Measurements from ENCODE around the gene NAGLU. TPM values are rescaled to one million over a fixed set of nuclear protein-coding genes. Genes with fewer than 3 reads are reported as not detected.
A peak's percentile ranks its signal among the peaks of the same experiment; 100 is the strongest.

The NAGLU gene
- total and polyA plus RNA-seq, 10 of the 15 experiments (the other 5 are each of a cell fraction or from before 2014, with no cell fraction given) = 0.23 to 27.5 (median 8.9) TPM

- WGBS (ENCODE audit: insufficient coverage, insufficient replicate concordance, low lambda C conversion rate, missing lambda C conversion rate) = 55% methylated on average over 9 of the region's 9 CpGs
- TF ChIP-seq E2F8 (IDR thresholded peaks at IDR 0.05; ENCODE audit: low read depth, partially characterized antibody) (no peak), MEF2A (IDR thresholded peaks at IDR 0.05; ENCODE audit: insufficient read depth, low read depth, low read length) (no peak), POLR2AphosphoS2 (IDR thresholded peaks at IDR 0.05; ENCODE audit: low read depth, low read length) (no peak), ETV6 (conservative IDR thresholded peaks at IDR 0.05 in 1 of 2, IDR thresholded peaks at IDR 0.05 in 1 of 2; ENCODE audit: borderline replicate concordance in 1 of 2, low read depth in 1 of 2) (no peak), IKZF2 (IDR thresholded peaks at IDR 0.05) (no peak), EZH2 (IDR thresholded peaks at IDR 0.05; ENCODE audit: borderline replicate concordance, control insufficient read depth, low read depth, low read length) (no peak), IKZF1 (conservative IDR thresholded peaks at IDR 0.05) (no peak), ATF2 (IDR thresholded peaks at IDR 0.05; ENCODE audit: low read length) (no peak), YBX1 (IDR thresholded peaks at IDR 0.05) (no peak), BHLHE40 (IDR thresholded peaks at IDR 0.05; ENCODE audit: borderline replicate concordance in 1 of 2, low read depth in 2 of 2, low read length in 1 of 2) (no peak)
- RAD21 ChIA-PET (ENCODE audit: unreplicated experiment) = interaction anchor here (0.8 to 2.0 kb wide), 9 partner anchors 15 to 109 kb away, joined by 3 to 11 read pairs (median 3); no protein-coding TSS in a partner anchor
- H3K36me3 ChIP-seq (ENCODE audit: control insufficient read depth in 2 of 2, insufficient read depth in 2 of 2, low read length in 1 of 2) = peaks cover 12 to 14% of the 10 kb centered on the region in 2 experiments; a peak in 3 of 4 replicates
- in situ Hi-C loops (cut with MboI) = no loop called here
- no peaks in the 10 kb centered on the region for H4K20me1 ChIP-seq (ENCODE audit: control insufficient read depth, insufficient read depth)
- no peaks in the 10 kb centered on the region for H3K79me2 ChIP-seq (ENCODE audit: control insufficient read depth, insufficient read depth, low read length)
- POLR2A ChIA-PET = interaction anchor here (0.6 to 1.0 kb wide), 2 partner anchors 24 to 83 kb away, joined by 3 read pairs; no protein-coding TSS in a partner anchor
- no peak overlapping the region for H3K9ac ChIP-seq (ENCODE audit: control insufficient read depth, insufficient read depth, low read length)
- FAIRE-seq (no peak), ATAC-seq (no peak), DNase-seq (ENCODE audit: low read depth, low spot score) (no peak)
- SMC1A ChIA-PET (ENCODE audit: uncharacterized antibody, unreplicated experiment) = interaction anchor here (0.9 to 2.7 kb wide), 12 partner anchors 19 to 105 kb away, joined by 3 to 16 read pairs (median 4); no protein-coding TSS in a partner anchor
- H3K9me3 ChIP-seq (replicated peaks; ENCODE audit: control insufficient read depth, insufficient read depth, low read length) = no peaks in the 10 kb centered on the region
- CTCF ChIA-PET = interaction anchor here (0.7 to 10.4 kb wide), 12 partner anchors 15 to 110 kb away, joined by 3 to 120 read pairs (median 6); no protein-coding TSS in a partner anchor
- BruUV-seq (replicated peaks) = no TSS peak
- intact Hi-C loops (cut with micrococcal nuclease; ENCODE audit: unreplicated experiment) = no loop called here
- H2AFZ ChIP-seq (ENCODE audit: control insufficient read depth, low read depth, low read length) = no peak overlapping the region
- no peak overlapping the region for H3K4me3 ChIP-seq
- peak overlapping the region; percentile 0; the same call in 1 of the 2 replicates for H3K4me2 ChIP-seq (ENCODE audit: control insufficient read depth, insufficient read depth)
- no peaks in the 10 kb centered on the region for H3K27me3 ChIP-seq (replicated peaks in 1 of 2; ENCODE audit: control insufficient read depth in 2 of 2, insufficient read depth in 2 of 2, low read length in 1 of 2)
- H3K4me1 ChIP-seq (ENCODE audit: control insufficient read depth, insufficient read depth, low read length) = peaks cover 9% of the 10 kb centered on the region
- no peak overlapping the region for H3K27ac ChIP-seq (ENCODE audit: control insufficient read depth, insufficient read depth)
Measured at GRCh38 chr17:42512246-42512645, 23.8 kb upstream of the NAGLU start.

Measured in GM12878 (cell line).